Measurements from ENCODE around the gene ELMO3. TPM values are rescaled to one million over a fixed set of nuclear protein-coding genes. Genes with fewer than 3 reads are reported as not detected.

ELMO3 gene
- total and polyA plus RNA-seq, 2 of the 4 experiments (the other 2 are of a cell fraction), result 0.36 to 1.6 TPM

DNA sequence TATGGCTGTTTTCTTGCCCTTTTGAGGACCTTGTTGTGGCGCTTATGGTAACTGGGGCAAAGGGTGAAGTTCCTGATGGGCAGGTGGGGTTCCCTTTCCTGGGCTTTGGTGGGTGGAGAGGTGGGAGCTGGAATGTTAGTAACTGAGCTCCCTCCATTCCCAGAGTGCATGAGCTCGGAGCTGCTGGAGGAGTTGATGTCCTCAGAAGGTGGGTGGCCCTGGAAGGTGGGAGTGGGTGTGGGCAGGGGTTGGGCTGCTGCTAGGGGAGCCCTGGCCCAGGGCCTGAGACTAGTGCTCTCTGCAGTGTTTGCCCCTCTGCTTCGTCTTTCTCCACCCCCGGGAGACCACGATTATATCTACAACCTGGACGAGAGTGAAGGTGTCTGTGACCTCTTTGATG lies 1.2 kb upstream of the ELMO3 start:
- Histone ChIP-seq H3K56ac (ENCODE audit: extremely low read depth, insufficient read depth, low read length) (no peak overlapping the region), H3K36me3 (ENCODE audit: control insufficient read depth, insufficient read depth, low read length) (peaks cover 70% of the 10 kb centered on the region), H3K27ac (ENCODE audit: insufficient read depth, low read length) (no peak overlapping the region), H3K9ac (ENCODE audit: low read depth, low read length) (no peak overlapping the region), H3K4me2 (ENCODE audit: low read depth, low read length) (no peak overlapping the region), H2AK9ac (replicated peaks; ENCODE audit: low read depth, low read length, poor library complexity) (peak overlapping the region; percentile 70), H4K91ac (ENCODE audit: insufficient read depth, low read depth, low read length) (no peak overlapping the region), H3K27me3 (ENCODE audit: control insufficient read depth, insufficient read depth, low read length) (no peaks in the 10 kb centered on the region), H2BK20ac (ENCODE audit: low read depth, low read length) (no peak overlapping the region), H2BK120ac (ENCODE audit: low read depth, low read length) (no peak overlapping the region), H3K4me1 (ENCODE audit: control insufficient read depth, insufficient read depth, low read length) (peaks cover 7% of the 10 kb centered on the region), H2AK5ac (ENCODE audit: low read depth, low read length) (no peak overlapping the region), H3K4ac (ENCODE audit: low read depth, low read length) (no peak overlapping the region), H3K79me1 (ENCODE audit: low read depth in 1 of 2, low read length in 2 of 2) (peaks cover 21 to 42% of the 10 kb centered on the region in 2 experiments), H3K4me3 (ENCODE audit: insufficient read depth, low read depth, low read length) (no peak overlapping the region), H4K8ac (ENCODE audit: low read depth in 2 of 2, low read length in 2 of 2) (no peak overlapping the region), H3K9me1 (ENCODE audit: insufficient read depth, low read length) (peaks cover 9% of the 10 kb centered on the region), H4K5ac (ENCODE audit: low read depth, low read length) (no peak overlapping the region), H2AFZ (replicated peaks; ENCODE audit: low read length, poor library complexity) (no peak overlapping the region), H4K20me1 (ENCODE audit: insufficient read depth, low read length) (peaks cover 27% of the 10 kb centered on the region), H2BK5ac (ENCODE audit: low read depth, low read length, poor library complexity, severe bottlenecking) (no peak overlapping the region), H3K18ac (ENCODE audit: low read depth, low read length) (no peak overlapping the region), H3K9me3 (ENCODE audit: control insufficient read depth, insufficient read depth, low read length) (no peaks in the 10 kb centered on the region), H3K23ac (ENCODE audit: low read depth, low read length) (no peak overlapping the region), H2BK15ac (ENCODE audit: low read depth, low read length) (no peak overlapping the region), H3K14ac (replicated peaks; ENCODE audit: low read depth, low read length) (no peak overlapping the region)
- in situ Hi-C loops (cut with MboI; ENCODE audit: low sequenced_read_pairs), result no loop called here
- ChIA-PET POLR2A (ENCODE audit: unreplicated experiment) (interaction anchor here (0.9 kb wide), 1 partner anchor 29 kb away, joined by 5 read pairs; the partner anchor contains the start of gene TMEM208), CTCF (interaction anchor here (1.1 kb wide), 1 partner anchor 13 kb away, joined by 3 read pairs; no protein-coding TSS in a partner anchor)
- ATAC-seq (ENCODE audit: low read depth) (no peak), DNase-seq (no peak)
- TF ChIP-seq, protein P1, sequence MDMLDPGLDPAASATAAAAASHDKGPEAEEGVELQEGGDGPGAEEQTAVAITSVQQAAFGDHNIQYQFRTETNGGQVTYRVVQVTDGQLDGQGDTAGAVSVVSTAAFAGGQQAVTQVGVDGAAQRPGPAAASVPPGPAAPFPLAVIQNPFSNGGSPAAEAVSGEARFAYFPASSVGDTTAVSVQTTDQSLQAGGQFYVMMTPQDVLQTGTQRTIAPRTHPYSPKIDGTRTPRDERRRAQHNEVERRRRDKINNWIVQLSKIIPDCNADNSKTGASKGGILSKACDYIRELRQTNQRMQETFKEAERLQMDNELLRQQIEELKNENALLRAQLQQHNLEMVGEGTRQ (IDR thresholded peaks at IDR 0.05; ENCODE audit: low read depth, low read length), result no peak
- TF ChIP-seq CTCF (conservative IDR thresholded peaks at IDR 0.05; ENCODE audit: low read depth, low read length), result no peak
- TF ChIP-seq MAFK (IDR thresholded peaks at IDR 0.05; ENCODE audit: low read depth, low read length), result no peak
- TF ChIP-seq RAD21 (IDR thresholded peaks at IDR 0.05; ENCODE audit: low read length), result no peak
- TF ChIP-seq, protein P2, sequence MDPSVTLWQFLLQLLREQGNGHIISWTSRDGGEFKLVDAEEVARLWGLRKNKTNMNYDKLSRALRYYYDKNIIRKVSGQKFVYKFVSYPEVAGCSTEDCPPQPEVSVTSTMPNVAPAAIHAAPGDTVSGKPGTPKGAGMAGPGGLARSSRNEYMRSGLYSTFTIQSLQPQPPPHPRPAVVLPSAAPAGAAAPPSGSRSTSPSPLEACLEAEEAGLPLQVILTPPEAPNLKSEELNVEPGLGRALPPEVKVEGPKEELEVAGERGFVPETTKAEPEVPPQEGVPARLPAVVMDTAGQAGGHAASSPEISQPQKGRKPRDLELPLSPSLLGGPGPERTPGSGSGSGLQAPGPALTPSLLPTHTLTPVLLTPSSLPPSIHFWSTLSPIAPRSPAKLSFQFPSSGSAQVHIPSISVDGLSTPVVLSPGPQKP (IDR thresholded peaks at IDR 0.05; ENCODE audit: borderline replicate concordance, low read depth, low read length), result no peak
- no peak for TF ChIP-seq SMC3 (IDR thresholded peaks at IDR 0.05; ENCODE audit: low read depth, low read length)
- TF ChIP-seq CHD1 (IDR thresholded peaks at IDR 0.05; ENCODE audit: low read depth, low read length), result no peak
- no peak for TF ChIP-seq BHLHE40 (IDR thresholded peaks at IDR 0.05; ENCODE audit: low read depth, low read length)
- intact Hi-C loops (cut with micrococcal nuclease), result no loop called here
- dilution Hi-C loops (cut with HindIII; ENCODE audit: low sequenced_read_pairs, unreplicated experiment), result no loop called here
- 73% methylated on average over 5 of the region's 6 CpGs; no CpG with 5 or more reads in 1 of the 2 experiments for WGBS, 2 experiments (ENCODE audit: extremely low coverage in 2 of 2, insufficient read length in 1 of 2)
- no TSS peak for BruUV-seq (replicated peaks)

All from IMR-90 (cell line).